Spinal cord (tissue), 10 donors: Measurements from ENCODE around the gene GLYATL3. TPM values are rescaled to one million over a fixed set of nuclear protein-coding genes. Genes with fewer than 3 reads are reported as not detected.

Experiments
- DNase-seq, 6 donors: peaks; one replicate each; pipeline versions ENCODE4 v3.0.0 to v3.0.0-alpha.2; 2013 to 2015; ENCODE audit warnings: low spot score in 6 of 6, low read depth in 4 of 6
- H3K27ac ChIP-seq: one replicate; pipeline ENCODE4 v1.5.1; 2013; ENCODE audit warnings: low read depth, low read length, control low read depth
- H3K27me3 ChIP-seq: one replicate; pipeline ENCODE4 v1.6.1; 2013; ENCODE audit warnings: low read length; ENCODE audit not compliant: control insufficient read depth, insufficient read depth
- H3K36me3 ChIP-seq: one replicate; pipeline ENCODE4 v1.6.1; 2013; ENCODE audit warnings: low read length; ENCODE audit not compliant: control insufficient read depth, insufficient read depth
- H3K4me1 ChIP-seq: one replicate; pipeline ENCODE4 v1.6.1; 2013; ENCODE audit warnings: low read length; ENCODE audit not compliant: control insufficient read depth, insufficient read depth
- H3K4me3 ChIP-seq: one replicate; pipeline ENCODE4 v1.5.1; 2013; ENCODE audit warnings: low read depth, low read length, control low read depth
- H3K9me3 ChIP-seq: one replicate; pipeline ENCODE4 v1.6.1; 2013; ENCODE audit warnings: low read length; ENCODE audit not compliant: control insufficient read depth, insufficient read depth
- whole genome bisulfite sequencing: methylation state at CpG from one replicate; pipeline ENCODE4 v1.1.5; 2013; ENCODE audit warnings: missing lambda C conversion rate; ENCODE audit not compliant: insufficient coverage; 5-methylcytosine and 5-hydroxymethylcytosine counted together
- polyA plus RNA-seq, 2 donors: library from polyadenylated mRNA; unstranded; fragments of 120-200 nt; gene quantifications; one replicate each; pipeline ENCODE4 v1.2.1, GENCODE V29; 2013; ENCODE audit not compliant: insufficient read length in 2 of 2
- total RNA-seq, 2 donors: library from RNA; depleted of rRNA in 1 of 2; stranded (reverse); fragments of 120-200 nt in 1 of 2; fragments of >200 nt in 1 of 2; gene quantifications; one replicate each; pipeline versions ENCODE4 v1.2.3 to v1.2.4, GENCODE V29; 2013 to 2014
- donor health status: healthy.

GLYATL3 gene
- total and polyA plus RNA-seq, 4 donors: not detected

DNA sequence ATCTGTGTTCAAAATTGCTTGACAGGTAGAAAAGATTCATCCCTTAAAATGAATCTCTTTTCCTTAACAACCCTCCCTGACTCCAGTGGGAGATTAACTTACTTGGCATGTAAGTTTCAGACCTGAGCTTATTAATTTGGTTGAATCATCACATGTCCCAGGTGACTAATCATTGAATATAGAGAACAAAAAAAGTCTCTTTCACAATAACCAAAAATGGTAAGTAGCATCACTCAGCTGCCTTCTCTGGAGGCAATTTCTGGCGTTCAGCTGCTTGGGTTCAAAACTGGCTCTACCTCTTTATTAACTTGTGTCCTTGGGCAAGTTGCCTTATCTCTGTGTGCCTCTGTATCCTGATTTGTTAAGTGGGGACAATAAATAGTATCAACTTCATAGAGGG, 53.7 kb downstream of the GLYATL3 start:
- no peak overlapping the region for H3K4me3 ChIP-seq
- H3K9me3 ChIP-seq: no peaks in the 10 kb centered on the region
- no peaks in the 10 kb centered on the region for H3K36me3 ChIP-seq
- no peak for DNase-seq
- WGBS: 86% methylated on average over 1 of the region's 1 CpG
- no peak overlapping the region for H3K27ac ChIP-seq
- H3K27me3 ChIP-seq: peaks cover 30% of the 10 kb centered on the region
- peaks cover 14% of the 10 kb centered on the region for H3K4me1 ChIP-seq

DNA sequence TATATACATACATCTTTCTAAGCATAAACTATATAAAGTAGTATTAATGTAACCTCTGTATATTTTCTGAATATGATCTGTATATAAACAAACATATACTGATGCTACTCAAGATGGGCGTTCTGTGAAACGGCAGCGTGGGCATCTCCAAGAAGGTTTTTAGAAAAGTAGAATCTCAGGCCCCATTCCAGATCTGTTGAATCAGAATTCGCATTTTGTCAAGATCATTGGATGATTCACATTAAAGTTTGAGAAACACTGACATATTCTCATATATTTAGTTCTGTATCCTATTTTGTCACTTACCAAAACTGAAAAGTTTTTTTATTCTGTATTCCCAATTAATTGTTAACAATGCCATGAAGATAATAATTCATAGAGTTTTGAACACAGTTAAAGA, 56.2 kb downstream of the GLYATL3 start:
- Histone ChIP-seq H3K36me3 (no peaks in the 10 kb centered on the region), H3K9me3 (no peaks in the 10 kb centered on the region), H3K27me3 (peaks cover 18% of the 10 kb centered on the region), H3K4me1 (peaks cover 5% of the 10 kb centered on the region), H3K4me3 (no peak overlapping the region), H3K27ac (no peak overlapping the region)
- no peak for DNase-seq
- no CpG with 5 or more reads among the region's 4 CpGs for WGBS

DNA sequence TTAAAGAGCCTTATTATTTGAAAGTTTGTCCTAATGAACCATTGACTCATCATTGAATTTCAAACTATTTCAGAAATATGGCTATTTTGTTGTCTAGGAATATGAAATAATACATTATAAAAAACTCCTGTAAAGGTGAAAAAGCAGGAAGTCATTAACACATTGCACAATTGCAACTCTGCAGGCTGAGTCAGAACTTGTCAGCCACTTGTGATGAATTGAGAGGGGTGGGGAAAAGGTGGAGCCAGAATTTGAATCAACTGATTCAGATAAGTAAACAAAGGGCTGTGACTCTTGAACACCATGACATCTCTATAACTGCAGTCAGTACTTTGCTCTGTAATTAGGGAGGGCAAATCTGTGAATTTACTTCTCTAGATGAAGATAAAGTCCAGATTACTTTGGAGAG, 56.7 kb downstream of the GLYATL3 start:
- Histone ChIP-seq H3K9me3 (no peaks in the 10 kb centered on the region), H3K4me3 (no peak overlapping the region), H3K27me3 (peaks cover 13% of the 10 kb centered on the region), H3K4me1 (peaks cover under 1% of the 10 kb centered on the region), H3K36me3 (no peaks in the 10 kb centered on the region), H3K27ac (no peak overlapping the region)
- DNase-seq: no peak

DNA sequence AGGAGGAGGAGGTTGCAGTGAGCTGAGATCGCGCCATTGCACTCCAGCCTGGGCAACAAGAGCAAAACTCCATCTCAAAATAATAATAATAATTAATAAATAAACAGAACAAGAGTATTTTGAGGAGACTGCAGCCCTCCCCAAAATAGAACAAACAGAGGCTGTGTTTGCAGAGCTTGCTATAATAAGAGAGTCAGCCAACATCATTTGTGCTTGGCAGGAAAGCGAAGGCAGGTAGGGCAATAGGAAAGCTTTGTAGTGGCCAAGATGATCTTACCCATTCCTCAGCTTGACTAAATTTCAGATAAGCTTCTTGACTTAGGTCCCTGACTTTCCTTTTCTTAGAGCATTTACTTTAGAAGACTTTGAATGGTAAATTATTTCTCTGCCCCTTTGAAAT, 57.5 kb downstream of the GLYATL3 start:
- no peak overlapping the region for H3K4me3 ChIP-seq
- H3K4me1 ChIP-seq: no peaks in the 10 kb centered on the region
- H3K36me3 ChIP-seq: no peaks in the 10 kb centered on the region
- DNase-seq: no peak
- H3K27ac ChIP-seq: no peak overlapping the region
- WGBS: no CpG with 5 or more reads among the region's 3 CpGs
- H3K9me3 ChIP-seq: no peaks in the 10 kb centered on the region
- peaks cover 10% of the 10 kb centered on the region for H3K27me3 ChIP-seq

DNA sequence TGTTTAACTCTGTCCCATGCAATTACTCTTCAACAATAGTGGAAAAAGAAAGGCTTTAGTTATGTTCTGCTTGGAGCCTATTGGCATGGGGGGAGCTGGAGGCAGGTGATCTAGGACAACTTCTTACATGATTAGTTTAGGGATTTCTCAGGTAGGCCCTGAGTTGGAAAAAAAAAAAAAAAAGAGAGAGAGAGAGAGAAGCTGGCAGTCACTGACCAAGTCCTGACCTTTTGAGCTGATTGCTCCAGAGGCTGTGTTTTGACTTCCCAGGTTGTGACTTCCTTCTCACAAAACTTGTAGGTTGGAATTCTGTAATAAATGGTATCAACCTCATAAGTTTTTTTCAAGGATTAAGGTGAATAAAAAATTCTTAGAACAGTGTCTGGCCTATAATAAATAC, 58.5 kb downstream of the GLYATL3 start:
- DNase-seq: no peak
- Histone ChIP-seq H3K36me3 (no peaks in the 10 kb centered on the region), H3K4me1 (no peaks in the 10 kb centered on the region), H3K9me3 (no peaks in the 10 kb centered on the region), H3K4me3 (no peak overlapping the region), H3K27ac (no peak overlapping the region), H3K27me3 (peaks cover 3% of the 10 kb centered on the region)

DNA sequence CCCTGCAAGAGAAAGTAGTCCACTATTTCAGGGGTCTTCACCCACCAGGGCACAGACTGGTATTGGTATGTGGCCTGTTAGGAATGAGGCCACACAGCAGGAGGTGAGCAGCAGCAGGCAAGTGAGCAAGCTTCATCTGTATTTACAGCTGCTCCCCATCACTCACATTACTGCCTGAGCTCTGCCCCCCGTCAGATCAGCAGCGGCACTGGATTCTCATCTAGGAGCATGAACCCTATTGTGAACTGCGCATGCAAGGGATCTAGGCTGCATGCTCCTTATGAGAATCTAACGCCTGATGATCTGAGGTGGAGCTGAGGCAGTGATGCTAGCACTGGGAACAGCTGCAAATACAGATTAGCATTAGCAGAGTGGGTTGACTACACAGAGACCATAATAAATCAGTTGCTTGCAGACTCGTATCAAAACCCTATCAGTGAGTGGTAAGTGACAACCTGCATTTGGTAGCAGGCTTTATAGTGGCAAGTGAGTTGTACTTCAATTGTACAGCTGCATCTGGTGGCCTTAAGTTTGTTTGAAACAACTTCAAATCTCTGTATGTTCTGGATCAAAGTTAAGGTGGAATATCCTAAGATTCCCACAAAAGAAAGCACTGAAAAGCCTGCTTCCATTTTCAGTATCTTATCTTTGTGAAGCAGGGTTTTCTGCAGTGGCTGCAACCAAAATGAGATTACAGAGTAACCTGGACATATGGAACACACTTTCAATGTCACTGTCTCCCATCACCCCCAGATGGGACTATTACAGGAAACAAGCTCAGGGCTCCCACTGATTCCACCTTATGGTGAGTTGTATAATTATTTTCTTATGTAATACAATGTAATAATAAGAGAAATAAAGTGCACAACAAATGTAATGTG, 63.5 kb downstream of the GLYATL3 start:
- Histone ChIP-seq H3K27ac (no peak overlapping the region), H3K4me3 (no peak overlapping the region), H3K9me3 (no peaks in the 10 kb centered on the region), H3K36me3 (no peaks in the 10 kb centered on the region), H3K27me3 (no peaks in the 10 kb centered on the region), H3K4me1 (no peaks in the 10 kb centered on the region)
- no peak for DNase-seq
- 65% methylated on average over 2 of the region's 5 CpGs for WGBS

DNA sequence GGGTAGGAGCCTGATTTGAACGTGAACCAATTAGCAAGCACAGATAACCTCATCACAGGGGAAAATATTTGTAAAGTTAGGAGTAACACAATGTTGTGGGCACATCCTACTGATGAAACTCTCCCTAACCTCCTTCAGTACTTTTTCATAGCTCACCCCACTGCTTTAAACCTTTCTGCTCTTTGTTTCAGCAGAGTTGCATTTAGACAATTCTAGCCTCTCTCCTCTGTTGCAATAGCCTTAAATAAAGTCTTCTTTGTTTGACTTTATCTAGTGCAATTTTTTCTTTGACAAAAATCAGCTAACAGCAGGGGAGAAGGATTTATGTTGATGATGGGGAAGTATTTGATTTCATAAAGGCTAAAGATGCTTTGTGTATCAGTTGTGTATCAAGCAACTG, 64.8 kb downstream of the GLYATL3 start:
- no peak overlapping the region for H3K4me3 ChIP-seq
- H3K36me3 ChIP-seq: no peaks in the 10 kb centered on the region
- H3K4me1 ChIP-seq: no peaks in the 10 kb centered on the region
- no peaks in the 10 kb centered on the region for H3K27me3 ChIP-seq
- no peak overlapping the region for H3K27ac ChIP-seq
- WGBS: no CpG with 5 or more reads among the region's 1 CpG
- H3K9me3 ChIP-seq: no peaks in the 10 kb centered on the region
- DNase-seq: no peak

DNA sequence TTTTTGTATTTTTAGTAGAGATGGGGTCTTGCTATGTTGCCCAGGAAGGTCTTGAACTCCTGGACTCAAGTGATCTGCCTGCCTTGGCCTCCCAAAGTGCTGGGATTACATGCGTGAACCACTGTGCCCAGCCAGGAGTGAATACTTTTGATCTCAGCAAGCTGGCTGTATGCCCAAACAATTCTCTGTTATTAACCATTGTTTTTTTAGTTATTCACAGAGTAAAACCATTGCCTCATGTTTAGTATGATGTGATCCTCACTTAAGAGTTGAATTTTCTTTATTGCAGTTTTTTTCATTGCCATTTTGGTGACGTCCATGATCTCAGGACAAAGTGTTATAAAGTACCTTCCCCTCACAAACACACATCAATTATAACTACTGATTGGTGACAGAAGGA, 65.5 kb downstream of the GLYATL3 start:
- no peak overlapping the region for H3K4me3 ChIP-seq
- H3K27ac ChIP-seq: no peak overlapping the region
- WGBS: no CpG with 5 or more reads among the region's 2 CpGs
- H3K9me3 ChIP-seq: no peaks in the 10 kb centered on the region
- DNase-seq: no peak
- no peaks in the 10 kb centered on the region for H3K4me1 ChIP-seq
- no peaks in the 10 kb centered on the region for H3K27me3 ChIP-seq
- no peaks in the 10 kb centered on the region for H3K36me3 ChIP-seq

DNA sequence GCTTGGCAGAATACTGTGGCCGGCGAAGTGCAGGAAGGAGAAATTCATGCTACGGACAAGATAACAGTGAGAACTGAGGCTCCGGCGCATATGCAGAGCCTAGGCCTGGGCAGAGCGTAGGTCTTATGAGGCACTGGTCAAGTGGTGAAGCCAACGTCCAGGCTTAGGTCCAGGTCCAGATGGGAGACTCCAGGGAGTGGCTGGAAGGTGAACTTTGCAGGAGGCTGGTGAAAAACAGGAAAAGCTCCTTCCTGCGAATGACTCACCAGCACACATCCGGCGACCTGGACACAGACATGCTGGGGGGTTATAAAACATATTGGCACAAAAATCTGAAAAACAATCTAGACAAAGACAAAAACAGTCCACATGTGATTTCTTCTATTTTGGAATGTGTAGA, 66.1 kb downstream of the GLYATL3 start:
- H3K27ac ChIP-seq: no peak overlapping the region
- H3K27me3 ChIP-seq: no peaks in the 10 kb centered on the region
- no peaks in the 10 kb centered on the region for H3K9me3 ChIP-seq
- DNase-seq: no peak
- WGBS: 91% methylated on average over 7 of the region's 10 CpGs
- no peak overlapping the region for H3K4me3 ChIP-seq
- H3K36me3 ChIP-seq: no peaks in the 10 kb centered on the region
- H3K4me1 ChIP-seq: no peaks in the 10 kb centered on the region

DNA sequence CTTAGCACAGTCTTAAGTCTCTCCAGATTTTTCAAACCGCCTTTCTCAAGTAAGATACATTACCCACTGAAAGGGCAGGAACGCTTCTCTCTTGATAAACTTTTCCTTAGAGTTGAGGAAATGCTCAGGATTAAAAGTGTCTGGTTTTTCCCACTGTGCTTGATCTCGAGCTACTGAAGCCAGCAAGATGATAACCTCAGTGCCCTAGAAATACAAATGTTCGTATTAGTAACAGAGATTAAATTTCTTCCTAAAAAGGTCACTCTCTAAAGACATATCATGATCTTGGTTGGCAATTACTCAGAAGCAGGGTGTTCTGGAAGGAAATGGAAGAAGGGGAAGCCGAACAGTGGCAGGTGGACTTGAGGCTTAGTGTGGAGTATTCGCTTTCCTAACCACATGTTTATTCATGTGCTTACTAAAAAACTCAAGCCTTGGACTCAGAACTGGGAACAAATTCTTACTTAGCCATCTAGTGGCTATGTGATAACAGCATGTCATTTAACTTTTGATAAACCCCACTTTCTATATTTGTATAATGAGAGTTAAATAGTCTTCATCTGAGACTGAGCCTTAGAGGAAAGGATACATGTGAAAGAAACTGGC, 70.9 kb downstream of the GLYATL3 start:
- DNase-seq: no peak
- WGBS: no CpG with 5 or more reads among the region's 6 CpGs

More for the DNA sequence above, 70.9 kb downstream of the GLYATL3 start:
- no peaks in the 10 kb centered on the region for H3K9me3 ChIP-seq
- no peak overlapping the region for H3K27ac ChIP-seq
- H3K36me3 ChIP-seq: no peaks in the 10 kb centered on the region
- no peaks in the 10 kb centered on the region for H3K4me1 ChIP-seq
- no peak overlapping the region for H3K4me3 ChIP-seq
- H3K27me3 ChIP-seq: no peaks in the 10 kb centered on the region
